ENCODE data around the gene OR11A1.

The OR11A1 gene

GRCh38 chr6:29388533-29388932 is 68.3 kb downstream of the OR11A1 start:
- DNase-seq (ENCODE audit: low read depth) = no peak

- no peak for DNase-seq (ENCODE audit: low read depth)
These were observed 80.9 kb downstream of the OR11A1 start for GRCh38 chr6:29376003-29376402.
